Subcutaneous abdominal adipose tissue (tissue), 5 donors: ENCODE data around the gene THAP7.

Source experiments
- H3K27ac ChIP-seq: one replicate; pipeline ENCODE4 v1.7.0; 2013; ENCODE audit warnings: low read depth, mild to moderate bottlenecking, inconsistent platforms, low read length, moderate library complexity
- H3K27me3 ChIP-seq, 5 donors: one replicate each; pipeline ENCODE4 v1.7.0; 2013; ENCODE audit warnings: low read length in 5 of 5, inconsistent platforms in 1 of 5; ENCODE audit not compliant: control insufficient read depth in 5 of 5, insufficient read depth in 4 of 5
- H3K36me3 ChIP-seq, 5 donors: one replicate each; pipeline ENCODE4 v1.7.0; 2013; ENCODE audit warnings: low read length in 5 of 5; ENCODE audit not compliant: control insufficient read depth in 5 of 5, insufficient read depth in 5 of 5
- H3K4me1 ChIP-seq, 5 donors: one replicate each; pipeline ENCODE4 v1.7.0; 2013; ENCODE audit warnings: low read length in 5 of 5, mild to moderate bottlenecking in 3 of 5, moderate library complexity in 1 of 5; ENCODE audit not compliant: control insufficient read depth in 5 of 5, insufficient read depth in 5 of 5
- H3K4me3 ChIP-seq, 5 donors: one replicate each; pipeline ENCODE4 v1.7.0; 2013; ENCODE audit warnings: low read length in 5 of 5, low read depth in 1 of 5
- H3K9ac ChIP-seq, 5 donors: one replicate each; pipeline ENCODE4 v1.7.0; 2013; ENCODE audit warnings: low read length in 5 of 5, mild to moderate bottlenecking in 4 of 5, moderate library complexity in 3 of 5
- H3K9me3 ChIP-seq, 5 donors: one replicate each; pipeline ENCODE4 v1.7.0; 2013; ENCODE audit warnings: low read length in 5 of 5; ENCODE audit not compliant: control insufficient read depth in 5 of 5
- donor health status: healthy.
- donor health status: healthy.
- donor health status: healthy.
- donor health status: healthy.
- donor health status: healthy.

Gene THAP7

GRCh38 chr22:21022507-21022906 lies 20.6 kb upstream of the THAP7 start:
- peaks cover 0 to 1% (median 0%) of the 10 kb centered on the region in 5 donors for H3K4me1 ChIP-seq
- H3K9me3 ChIP-seq, result no peaks in the 10 kb centered on the region
- H3K36me3 ChIP-seq, result peaks cover 0 to 2% (median 0%) of the 10 kb centered on the region in 5 donors
- no peak overlapping the region for H3K9ac ChIP-seq
- H3K4me3 ChIP-seq, result no peak overlapping the region
- H3K27me3 ChIP-seq, result peaks cover 0 to 7% (median 0%) of the 10 kb centered on the region in 5 donors
- no peak overlapping the region for H3K27ac ChIP-seq

GRCh38 chr22:21020802-21021429 lies 19.0 kb upstream of the THAP7 start:
- H3K9ac ChIP-seq, result no peak overlapping the region
- H3K4me1 ChIP-seq, result peaks cover 0 to 8% (median 0%) of the 10 kb centered on the region in 5 donors
- H3K27me3 ChIP-seq, result peaks cover 0 to 2% (median 0%) of the 10 kb centered on the region in 5 donors
- H3K36me3 ChIP-seq, result peaks cover 0 to 2% (median 0%) of the 10 kb centered on the region in 5 donors
- no peaks in the 10 kb centered on the region for H3K9me3 ChIP-seq
- no peak overlapping the region for H3K27ac ChIP-seq
- no peak overlapping the region for H3K4me3 ChIP-seq

- Histone ChIP-seq H3K9ac (no peak overlapping the region), H3K27me3 (peaks cover 0 to 2% (median 0%) of the 10 kb centered on the region in 5 donors), H3K36me3 (no peaks in the 10 kb centered on the region), H3K27ac (no peak overlapping the region), H3K9me3 (no peaks in the 10 kb centered on the region), H3K4me1 (peaks cover 2 to 31% (median 23%) of the 10 kb centered on the region in 5 donors), H3K4me3 (no peak overlapping the region)
Measured at GRCh38 chr22:21018314-21018713, 16.4 kb upstream of the THAP7 start.

- Histone ChIP-seq H3K36me3 (no peaks in the 10 kb centered on the region), H3K27ac (no peak overlapping the region), H3K4me1 (peaks cover 2 to 31% (median 23%) of the 10 kb centered on the region in 5 donors), H3K9ac (peak overlapping the region in 1 of 5 donors; percentile 37), H3K9me3 (no peaks in the 10 kb centered on the region), H3K27me3 (peaks cover 0 to 2% (median 0%) of the 10 kb centered on the region in 5 donors), H3K4me3 (no peak overlapping the region)
Measured at GRCh38 chr22:21016644-21017420, 14.9 kb upstream of the THAP7 start.

- H3K4me3 ChIP-seq, result peak overlapping the region in 2 of 5 donors; percentile 54 to 73
Measured at GRCh38 chr22:21015466-21016006, 13.6 kb upstream of the THAP7 start.

GRCh38 chr22:21014726-21015465 lies 13.0 kb upstream of the THAP7 start, which contains the start of gene P2RX6:
Gene P2RX6 (plus strand): TSS chr22:21015165. CDS start chr22:21015175, 10 bp downstream.
- H3K36me3 ChIP-seq, result no peaks in the 10 kb centered on the region
- no peak within 1 kb of the TSS for H3K27ac ChIP-seq
- H3K27me3 ChIP-seq, result peaks cover 0 to 2% (median 0%) of the 10 kb centered on the region in 5 donors
- H3K4me3 ChIP-seq, result peak within 1 kb of the TSS; percentile 54 to 73 (median 65)
- H3K9ac ChIP-seq, result peak within 1 kb of the TSS in 3 of 5 donors; percentile 52 to 68 (median 56)
- peaks cover 2 to 31% (median 23%) of the 10 kb centered on the region in 5 donors for H3K4me1 ChIP-seq
- H3K9me3 ChIP-seq, result no peaks in the 10 kb centered on the region

More at GRCh38 chr22:21015466-21016006, 13.6 kb upstream of the THAP7 start:
- Histone ChIP-seq H3K4me1 (peaks cover 2 to 31% (median 23%) of the 10 kb centered on the region in 5 donors), H3K9me3 (no peaks in the 10 kb centered on the region), H3K9ac (peak overlapping the region in 1 of 5 donors; percentile 20), H3K27me3 (peaks cover 0 to 2% (median 0%) of the 10 kb centered on the region in 5 donors), H3K27ac (no peak overlapping the region), H3K36me3 (no peaks in the 10 kb centered on the region)

- no peaks in the 10 kb centered on the region for H3K9me3 ChIP-seq
- no peak overlapping the region for H3K27ac ChIP-seq
- peak overlapping the region; percentile 54 to 73 (median 65) for H3K4me3 ChIP-seq
- H3K4me1 ChIP-seq, result peaks cover 2 to 31% (median 23%) of the 10 kb centered on the region in 5 donors
- peak overlapping the region in 3 of 5 donors; percentile 52 to 68 (median 56) for H3K9ac ChIP-seq
- H3K27me3 ChIP-seq, result peaks cover 0 to 2% (median 0%) of the 10 kb centered on the region in 5 donors
- H3K36me3 ChIP-seq, result no peaks in the 10 kb centered on the region
Measured at GRCh38 chr22:21014202-21014725, 12.3 kb upstream of the THAP7 start.

- Histone ChIP-seq H3K27me3 (peaks cover 0 to 2% (median 0%) of the 10 kb centered on the region in 5 donors), H3K4me3 (peak overlapping the region in 4 of 5 donors; percentile 54 to 73 (median 61)), H3K4me1 (peaks cover 2 to 31% (median 23%) of the 10 kb centered on the region in 5 donors), H3K9ac (peak overlapping the region in 3 of 5 donors; percentile 52 to 68 (median 56)), H3K9me3 (no peaks in the 10 kb centered on the region), H3K27ac (no peak overlapping the region), H3K36me3 (no peaks in the 10 kb centered on the region)
Measured at GRCh38 chr22:21013657-21014201, 11.8 kb upstream of the THAP7 start.
